NCI-H460 (cell line): ENCODE measurements around the gene AGBL5. TPM values are rescaled to one million over a fixed set of nuclear protein-coding genes. Genes with fewer than 3 reads are reported as not detected.

Source experiments
- DNase-seq: peaks from one replicate; pipeline ENCODE4 v3.0.0-alpha.2; 2016; ENCODE audit warnings: low read depth; ENCODE audit errors: extremely low read depth
- total RNA-seq: library from RNA; depleted of rRNA; stranded (reverse); fragments of >200 nt; shearing (Covaris generic); gene quantifications from 2 replicates; pipeline ENCODE4 v1.2.3, GENCODE V29; 2014

The AGBL5 gene
- total RNA-seq, 1 experiment from 2014 or later, result 35.4 TPM

DNA sequence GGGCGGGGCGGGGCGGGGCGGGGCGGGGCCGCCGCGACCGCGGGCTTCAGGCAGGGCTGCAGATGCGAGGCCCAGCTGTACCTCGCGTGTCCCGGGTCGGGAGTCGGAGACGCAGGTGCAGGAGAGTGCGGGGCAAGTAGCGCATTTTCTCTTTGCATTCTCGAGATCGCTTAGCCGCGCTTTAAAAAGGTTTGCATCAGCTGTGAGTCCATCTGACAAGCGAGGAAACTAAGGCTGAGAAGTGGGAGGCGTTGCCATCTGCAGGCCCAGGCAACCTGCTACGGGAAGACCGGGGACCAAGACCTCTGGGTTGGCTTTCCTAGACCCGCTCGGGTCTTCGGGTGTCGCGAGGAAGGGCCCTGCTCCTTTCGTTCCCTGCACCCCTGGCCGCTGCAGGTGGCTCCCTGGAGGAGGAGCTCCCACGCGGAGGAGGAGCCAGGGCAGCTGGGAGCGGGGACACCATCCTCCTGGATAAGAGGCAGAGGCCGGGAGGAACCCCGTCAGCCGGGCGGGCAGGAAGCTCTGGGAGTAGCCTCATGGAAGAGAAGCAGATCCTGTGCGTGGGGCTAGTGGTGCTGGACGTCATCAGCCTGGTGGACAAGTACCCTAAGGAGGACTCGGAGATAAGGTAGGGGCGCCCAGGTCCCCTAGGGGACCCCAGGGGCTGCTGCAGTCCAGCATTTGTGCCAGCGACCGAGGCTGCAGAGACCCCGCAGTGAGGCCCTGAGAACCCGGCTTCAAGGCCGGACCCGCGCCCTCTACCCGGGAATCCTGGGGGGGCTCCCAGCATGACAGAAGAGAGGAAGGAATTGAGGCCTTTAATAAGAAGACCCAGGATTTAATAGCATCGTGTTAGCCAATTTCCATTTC, 35.5 kb downstream of the AGBL5 start, which contains the start of gene KHK:
Gene KHK, plus strand, starts transcription at position 49 of the 870 bp plus-strand sequence. Its CDS starts 488 bp downstream, at position 537.
- peak; percentile 11 for DNase-seq

DNA sequence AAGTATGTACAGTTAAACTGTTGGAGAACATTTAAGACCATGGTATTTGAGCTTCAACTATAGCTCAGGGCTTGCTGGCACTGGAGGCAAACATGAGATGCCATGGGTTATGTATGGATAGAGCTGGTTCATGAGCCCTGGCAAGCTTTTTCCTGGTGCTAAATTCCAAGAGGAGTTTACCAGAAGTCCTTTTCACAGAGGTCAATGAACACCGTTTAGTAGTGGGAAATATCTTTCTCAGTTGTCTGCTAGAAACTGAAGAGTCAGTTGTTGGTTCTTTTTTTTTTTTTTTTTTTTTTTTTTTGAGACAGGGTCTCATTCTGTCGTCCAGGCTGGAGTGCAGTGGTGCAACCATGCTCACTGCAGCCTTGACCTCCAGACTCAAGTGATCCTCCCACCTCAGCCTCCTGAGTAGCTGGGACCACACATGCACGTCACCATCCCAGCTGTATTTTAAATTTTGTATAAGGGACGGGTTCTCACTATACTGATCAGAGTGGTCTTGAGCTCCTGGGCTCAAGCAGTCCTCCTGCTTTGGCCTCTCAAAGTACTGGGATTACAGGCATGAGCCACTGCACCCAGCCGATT, 36.4 kb downstream of the AGBL5 start:
- no peak for DNase-seq

- DNase-seq, result no peak
Measured at GRCh38 chr2:27088634-27089033, 37.2 kb downstream of the AGBL5 start.

DNA sequence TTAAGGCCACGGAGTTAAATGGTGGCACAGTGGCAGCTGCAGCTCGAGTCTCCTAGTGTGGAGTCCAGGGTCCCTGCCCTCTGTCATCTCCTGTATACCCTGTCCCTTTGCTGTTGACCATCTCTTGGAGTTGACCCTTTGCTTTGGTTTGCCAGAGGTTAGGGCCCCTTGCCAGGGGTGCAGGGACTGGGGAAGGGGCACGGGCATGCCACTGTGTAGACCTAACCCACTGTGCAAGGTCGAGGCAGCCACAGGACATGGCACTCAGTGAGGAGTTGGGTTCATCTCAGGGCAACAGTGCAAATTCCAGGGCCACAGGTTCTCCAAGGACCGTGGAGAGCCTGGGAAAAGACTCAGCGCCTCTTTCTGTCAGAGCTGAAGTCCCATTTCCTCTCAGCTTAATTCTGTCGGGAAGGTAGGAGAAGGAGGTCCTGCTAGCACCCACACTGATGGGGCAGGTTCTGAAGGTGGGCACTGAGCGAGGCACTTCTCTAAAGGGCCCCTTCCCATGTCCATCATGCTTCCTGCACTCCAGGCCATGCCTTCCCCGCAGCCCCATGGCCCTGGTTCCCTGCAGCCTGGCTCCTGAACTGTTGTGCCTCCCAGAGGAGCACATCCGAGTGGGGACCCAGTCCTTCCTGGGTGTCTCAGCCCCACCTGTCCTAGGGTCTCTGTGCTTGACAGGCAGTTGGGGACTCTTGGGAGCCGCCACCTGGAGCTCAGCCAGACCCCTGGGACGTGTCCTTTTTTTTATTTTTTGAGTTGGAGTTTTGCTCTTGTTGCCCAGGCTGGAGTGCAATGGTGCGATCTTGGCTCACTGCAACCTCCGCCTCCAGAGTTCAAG, 37.9 kb downstream of the AGBL5 start:
- DNase-seq, result no peak

DNA sequence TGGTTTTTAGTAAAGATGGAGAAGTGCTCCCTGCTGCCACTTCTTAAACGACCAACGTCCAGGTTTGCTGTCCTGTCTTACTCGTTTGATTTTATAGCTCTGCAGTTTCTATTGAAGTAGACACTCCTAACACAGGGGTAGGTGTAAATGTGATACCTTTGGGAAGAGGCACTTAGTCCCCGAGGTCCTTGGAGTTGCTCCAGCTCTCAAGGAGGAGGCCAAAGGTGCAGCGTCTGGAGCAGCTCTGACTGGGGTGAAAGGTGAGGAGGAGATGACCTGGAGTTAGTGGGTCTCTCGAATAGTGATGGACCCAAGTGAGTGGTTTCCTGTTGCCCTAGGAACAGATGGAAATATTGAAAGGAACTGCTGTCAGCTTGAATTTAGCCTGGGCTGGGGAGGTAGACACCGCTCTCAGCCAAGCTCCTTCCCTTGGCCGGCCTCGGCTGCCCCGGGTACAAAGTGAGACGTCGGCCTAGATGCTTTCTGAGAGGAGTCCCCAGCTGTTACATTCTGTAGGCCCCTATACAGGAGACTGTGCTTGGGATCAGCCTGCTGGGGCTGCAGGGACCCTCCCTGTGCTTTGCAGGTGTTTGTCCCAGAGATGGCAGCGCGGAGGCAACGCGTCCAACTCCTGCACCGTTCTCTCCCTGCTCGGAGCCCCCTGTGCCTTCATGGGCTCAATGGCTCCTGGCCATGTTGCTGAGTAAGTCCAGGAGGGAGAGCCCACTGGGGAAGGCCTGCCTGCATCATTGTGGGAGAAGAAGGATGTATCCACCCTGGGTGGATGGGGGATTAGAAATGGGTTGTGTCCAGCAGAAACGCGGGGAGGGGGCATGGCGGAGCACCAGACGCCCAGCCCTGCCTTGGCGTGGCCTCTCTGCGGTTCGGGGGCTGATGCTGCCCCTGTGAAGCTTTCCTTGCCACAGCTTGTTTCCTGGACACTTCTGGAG, 40.6 kb downstream of the AGBL5 start:
- no peak for DNase-seq

DNA sequence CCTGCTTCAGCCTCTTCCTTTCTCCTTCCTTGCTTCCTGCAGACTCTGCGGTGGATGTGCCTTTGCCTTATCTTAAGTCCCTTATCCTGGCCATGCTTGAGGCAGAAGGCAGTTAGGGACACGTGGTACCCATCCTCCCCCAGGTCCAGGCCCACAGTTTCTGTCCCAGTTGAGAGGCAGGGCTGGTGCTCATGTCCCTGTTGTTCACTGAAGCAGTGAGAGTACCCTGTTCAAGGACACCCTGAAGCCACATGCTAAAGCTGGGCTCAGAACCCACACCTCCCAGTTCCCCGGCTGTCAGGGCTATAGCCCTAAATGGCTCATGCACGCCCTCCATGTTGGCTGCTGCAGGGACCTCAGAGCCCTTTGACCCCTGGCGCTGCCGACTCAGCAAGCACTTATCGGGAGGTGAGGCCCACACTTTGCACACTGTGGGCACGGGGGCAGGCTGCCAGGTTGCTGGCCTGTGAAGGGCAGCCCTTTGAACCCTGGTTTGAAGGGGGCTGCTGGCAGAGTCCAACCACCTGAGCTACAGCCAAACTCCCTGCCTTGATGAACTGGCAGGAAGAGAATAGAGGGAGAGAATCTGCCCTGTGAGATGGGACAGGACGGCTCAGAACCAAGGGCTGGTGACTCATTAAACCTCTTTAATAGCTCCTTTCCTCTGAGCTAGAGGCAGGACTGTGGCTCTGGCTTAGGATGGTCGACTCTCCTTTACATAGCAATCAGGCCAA, 41.4 kb downstream of the AGBL5 start:
- no peak for DNase-seq

DNA sequence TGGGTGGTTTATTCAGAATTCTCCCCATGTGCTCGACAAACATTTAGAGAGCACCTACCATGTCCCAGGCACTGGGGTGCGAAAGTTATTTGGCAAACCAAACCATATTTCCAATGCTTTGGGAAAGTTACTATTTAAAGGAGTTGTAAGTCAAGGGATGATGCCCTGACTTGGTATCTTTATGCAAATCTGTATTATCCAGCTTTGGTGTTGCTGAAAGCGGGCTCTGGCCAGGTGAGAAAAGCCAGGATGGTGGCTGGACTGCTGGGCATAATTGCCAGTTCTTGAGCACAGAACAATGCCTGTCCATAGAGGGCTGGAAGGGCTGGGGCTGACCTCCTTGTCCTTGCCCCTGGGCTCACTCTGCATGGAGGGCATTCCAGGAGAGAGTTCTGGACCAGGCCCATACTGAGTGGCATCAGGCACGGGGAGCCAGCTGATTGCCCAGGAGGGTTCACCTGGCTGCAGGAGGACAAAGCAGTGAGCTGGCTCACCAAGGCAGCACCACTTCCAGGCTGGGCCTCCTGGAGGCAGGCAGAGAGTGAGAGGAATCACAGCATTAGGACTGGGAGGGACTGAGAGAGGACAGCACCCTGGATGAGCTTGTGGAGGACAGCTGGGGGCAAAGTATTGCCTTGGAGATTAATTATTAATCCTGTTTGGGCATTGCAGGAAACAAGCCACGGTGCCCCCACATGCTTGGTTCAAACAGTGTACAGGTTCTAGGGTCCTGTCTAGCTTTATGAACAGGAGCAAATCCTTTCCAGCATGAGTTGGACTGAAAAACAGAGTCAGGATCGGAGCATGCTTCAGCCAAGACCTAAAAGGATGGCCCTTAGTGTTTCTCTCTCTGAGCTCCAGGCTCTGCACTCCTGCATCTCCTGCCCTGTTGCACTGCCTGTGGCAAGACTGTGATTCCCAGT, 42.2 kb downstream of the AGBL5 start:
- no peak for DNase-seq

DNA sequence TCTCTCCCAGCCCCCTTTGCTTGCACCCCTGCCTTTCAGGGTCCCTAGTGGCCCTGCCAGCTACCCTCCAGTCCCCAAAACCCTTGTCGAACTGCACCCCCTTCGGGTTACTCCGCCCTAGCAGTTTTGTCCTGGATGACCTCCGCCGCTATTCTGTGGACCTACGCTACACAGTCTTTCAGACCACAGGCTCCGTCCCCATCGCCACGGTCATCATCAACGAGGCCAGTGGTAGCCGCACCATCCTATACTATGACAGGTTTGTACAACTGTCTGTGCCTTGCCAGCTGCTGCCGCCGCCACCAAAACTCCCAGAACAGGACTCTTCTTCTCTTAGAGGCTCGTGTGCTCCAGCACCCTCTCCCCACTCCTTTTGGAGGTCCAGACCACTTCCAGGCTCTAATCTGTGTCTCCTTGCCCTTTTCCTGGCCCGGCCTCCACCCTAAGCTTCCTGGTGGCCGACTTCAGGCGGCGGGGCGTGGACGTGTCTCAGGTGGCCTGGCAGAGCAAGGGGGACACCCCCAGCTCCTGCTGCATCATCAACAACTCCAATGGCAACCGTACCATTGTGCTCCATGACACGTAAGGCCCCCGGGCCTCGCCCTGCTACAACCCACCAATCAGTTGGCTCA, 43.0 kb downstream of the AGBL5 start:
- no peak for DNase-seq

- no peak for DNase-seq
Measured at GRCh38 chr2:27095427-27095744, 43.9 kb downstream of the AGBL5 start.

DNA sequence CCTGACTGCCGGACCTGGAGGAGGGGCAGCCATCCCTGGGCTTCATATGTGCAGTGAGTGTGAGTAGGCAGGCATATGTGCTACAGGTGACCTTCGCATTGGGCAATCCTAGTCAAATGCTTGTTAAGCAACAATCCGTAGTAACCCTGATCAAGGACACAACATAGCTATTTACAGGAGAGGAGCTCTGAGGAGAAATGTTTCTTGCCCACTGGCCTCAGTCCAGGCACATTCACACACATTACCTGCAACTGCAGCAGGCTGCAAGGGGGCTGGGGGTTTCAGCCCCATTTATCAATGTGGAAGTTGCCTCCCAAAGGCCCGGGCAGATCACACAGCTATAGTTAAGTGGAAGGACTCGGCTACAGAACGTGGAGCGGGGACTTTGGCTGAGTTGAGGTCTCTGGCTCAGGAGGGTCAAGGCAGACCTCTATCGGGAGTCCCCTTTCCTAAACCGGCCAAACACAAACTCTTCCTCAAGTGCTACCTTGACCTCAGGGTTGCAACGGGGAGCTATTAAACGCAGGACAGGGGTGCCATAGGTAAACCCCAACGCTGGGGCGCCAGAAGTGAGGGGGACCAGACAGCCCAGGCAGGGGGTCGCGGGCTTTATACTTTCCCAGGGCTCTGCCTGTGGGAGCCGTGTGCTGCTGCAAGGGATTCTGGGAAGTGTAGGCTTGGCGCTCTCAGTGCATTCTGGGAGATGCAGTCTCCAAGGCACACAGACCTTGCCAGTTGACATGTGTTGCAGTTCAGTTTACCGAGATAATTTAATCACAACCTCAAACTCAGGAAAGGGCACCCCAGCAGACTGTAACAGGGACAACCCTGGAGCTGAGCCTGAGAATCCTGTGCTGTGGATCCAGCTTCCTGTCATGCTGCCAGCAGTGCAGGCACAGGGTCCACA, 44.5 kb downstream of the AGBL5 start:
- DNase-seq, result peak; percentile 37

GRCh38 chr2:27096748-27097297, 45.4 kb downstream of the AGBL5 start:
- DNase-seq, result no peak

- no peak for DNase-seq
Measured at GRCh38 chr2:27097341-27097740, 45.9 kb downstream of the AGBL5 start.

DNA sequence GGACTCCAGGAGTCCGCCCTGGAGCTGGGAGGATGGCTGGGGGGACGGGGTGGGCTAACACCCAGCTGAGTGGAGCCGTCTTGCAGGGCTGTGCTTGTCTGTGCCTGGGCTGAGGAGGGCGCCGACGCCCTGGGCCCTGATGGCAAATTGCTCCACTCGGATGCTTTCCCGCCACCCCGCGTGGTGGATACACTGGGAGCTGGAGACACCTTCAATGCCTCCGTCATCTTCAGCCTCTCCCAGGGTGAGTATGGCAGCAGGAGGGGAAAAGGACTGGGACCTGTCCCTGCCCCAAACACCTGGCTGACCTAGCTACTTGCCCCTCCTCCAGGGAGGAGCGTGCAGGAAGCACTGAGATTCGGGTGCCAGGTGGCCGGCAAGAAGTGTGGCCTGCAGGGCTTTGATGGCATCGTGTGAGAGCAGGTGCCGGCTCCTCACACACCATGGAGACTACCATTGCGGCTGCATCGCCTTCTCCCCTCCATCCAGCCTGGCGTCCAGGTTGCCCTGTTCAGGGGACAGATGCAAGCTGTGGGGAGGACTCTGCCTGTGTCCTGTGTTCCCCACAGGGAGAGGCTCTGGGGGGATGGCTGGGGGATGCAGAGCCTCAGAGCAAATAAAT, 48.0 kb downstream of the AGBL5 start:
- DNase-seq, result no peak

GRCh38 chr2:27100036-27100435, 48.6 kb downstream of the AGBL5 start:
- DNase-seq, result no peak

DNA sequence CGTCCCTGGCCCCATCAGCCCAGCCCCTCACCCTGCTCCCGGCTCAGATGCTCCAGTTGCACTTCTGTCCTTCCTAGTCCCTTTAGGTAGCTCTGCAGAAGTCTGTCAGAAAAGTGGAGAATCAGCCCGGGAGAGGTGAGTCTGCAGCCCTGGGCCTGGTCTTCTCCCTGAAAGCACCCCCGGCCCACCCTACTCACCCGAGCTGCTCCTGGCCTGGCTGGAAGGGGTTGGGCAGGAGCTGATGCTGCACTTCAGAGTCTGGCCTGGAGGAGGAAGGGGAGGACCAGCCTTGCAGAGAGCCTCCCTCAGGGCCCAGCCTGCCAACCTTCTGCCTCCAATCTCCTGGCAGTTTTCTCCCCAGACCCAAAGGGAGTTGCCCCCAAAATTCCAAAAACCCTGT, 50.9 kb downstream of the AGBL5 start:
- no peak for DNase-seq

GRCh38 chr2:27105981-27106380, 54.5 kb downstream of the AGBL5 start:
- no peak for DNase-seq
